KG1 (cell line): Measurements from ENCODE around the gene GABRG3.
A peak's percentile ranks its signal among the peaks of the same experiment; 100 is the strongest.
"Not testable (repeated sequence)": the region's sequence is repeated elsewhere in the genome, so short reads cannot be mapped to it uniquely, and the experiment has no call there.

Source experiments
- DNase-seq: peaks from one replicate; lab custom pipeline; 2025; lab: John Stamatoyannopoulos, UW

The GABRG3 gene

GRCh38 chr15:27003003-27003402, 32.0 kb downstream of the GABRG3 start:
- DNase-seq = not testable (repeated sequence)

- DNase-seq = not testable (repeated sequence)
Measured at GRCh38 chr15:27004226-27004625, 33.2 kb downstream of the GABRG3 start.

- DNase-seq = peak; percentile 7
Measured at GRCh38 chr15:27017168-27017809, 46.3 kb downstream of the GABRG3 start.

GRCh38 chr15:27019687-27020086, 48.7 kb downstream of the GABRG3 start:
- DNase-seq = no peak

GRCh38 chr15:27025481-27025966, 54.5 kb downstream of the GABRG3 start:
- DNase-seq = no peak

GRCh38 chr15:27027229-27027628, 56.2 kb downstream of the GABRG3 start:
- no peak for DNase-seq

GRCh38 chr15:27028858-27029477, 58.0 kb downstream of the GABRG3 start:
- no peak for DNase-seq

- no peak for DNase-seq
Measured at GRCh38 chr15:27036210-27036609, 65.2 kb downstream of the GABRG3 start.

GRCh38 chr15:27037501-27037900, 66.5 kb downstream of the GABRG3 start:
- DNase-seq = no peak

- no peak for DNase-seq
Measured at GRCh38 chr15:27039152-27039551, 68.2 kb downstream of the GABRG3 start.

- no peak for DNase-seq
Measured at GRCh38 chr15:27042230-27042629, 71.2 kb downstream of the GABRG3 start.

- no peak for DNase-seq
Measured at GRCh38 chr15:27042646-27043045, 71.7 kb downstream of the GABRG3 start.

- no peak for DNase-seq
Measured at GRCh38 chr15:27043770-27044169, 72.8 kb downstream of the GABRG3 start.

GRCh38 chr15:27045796-27046195, 74.8 kb downstream of the GABRG3 start:
- DNase-seq = no peak

GRCh38 chr15:27046880-27047279, 75.9 kb downstream of the GABRG3 start:
- no peak for DNase-seq

- DNase-seq = no peak
Measured at GRCh38 chr15:27050163-27050562, 79.2 kb downstream of the GABRG3 start.

GRCh38 chr15:27054426-27054825, 83.4 kb downstream of the GABRG3 start:
- DNase-seq = no peak

GRCh38 chr15:27057904-27058645, 87.1 kb downstream of the GABRG3 start:
- DNase-seq = no peak

- no peak for DNase-seq
Measured at GRCh38 chr15:27058939-27059338, 88.0 kb downstream of the GABRG3 start.

GRCh38 chr15:27059610-27060202, 88.7 kb downstream of the GABRG3 start:
- DNase-seq = peak; percentile 2

GRCh38 chr15:27061739-27062138, 90.8 kb downstream of the GABRG3 start:
- no peak for DNase-seq

- no peak for DNase-seq
Measured at GRCh38 chr15:27062951-27063350, 92.0 kb downstream of the GABRG3 start.

- no peak for DNase-seq
Measured at GRCh38 chr15:27064080-27064479, 93.1 kb downstream of the GABRG3 start.
